ENCODE data around the gene PAGR1.
"Not testable (repeated sequence)": the region's sequence is repeated elsewhere in the genome, so short reads cannot be mapped to it uniquely, and the experiment has no call there.

Gene PAGR1

GRCh38 chr16:29790949-29791844 lies 24.8 kb upstream of the PAGR1 start:
- H3K4me2 ChIP-seq (ENCODE audit: low read length) = peak overlapping the region; percentile 75
- H3K4me1 ChIP-seq (ENCODE audit: control insufficient read depth in 1 of 2, insufficient read depth in 2 of 2, low read length in 2 of 2) = peaks cover 11 to 16% of the 10 kb centered on the region in 2 experiments
- no peaks in the 10 kb centered on the region for H3K27me3 ChIP-seq (ENCODE audit: insufficient read depth, low read length)
- H3K23ac ChIP-seq (ENCODE audit: low read length) = peak overlapping the region; percentile 10
- H3K79me1 ChIP-seq (ENCODE audit: low read length) = peaks cover 11% of the 10 kb centered on the region
- peaks cover 0 to 7% of the 10 kb centered on the region in 2 experiments for H3K36me3 ChIP-seq (ENCODE audit: control insufficient read depth in 1 of 2, insufficient read depth in 2 of 2, low read length in 2 of 2)
- H3K9ac ChIP-seq (ENCODE audit: low read length) = peak overlapping the region; percentile 92
- H3K14ac ChIP-seq (ENCODE audit: low read length) = peak overlapping the region; percentile 58
- H4K91ac ChIP-seq (ENCODE audit: low read depth, low read length) = peak overlapping the region; percentile 83
- H4K8ac ChIP-seq (ENCODE audit: low read depth, low read length) = peak overlapping the region; percentile 69
- H2AFZ ChIP-seq (ENCODE audit: insufficient read depth, low read length, poor library complexity) = peak overlapping the region; percentile 50
- peak in 1 of 2 donors; percentile 25 for DNase-seq
- peak overlapping the region; percentile 87 for H3K18ac ChIP-seq (ENCODE audit: low read length)
- H3K79me2 ChIP-seq (ENCODE audit: control insufficient read depth, insufficient read depth, low read length, poor library complexity) = peaks cover 26% of the 10 kb centered on the region
- peak overlapping the region; percentile 56 for H2BK5ac ChIP-seq (ENCODE audit: low read depth, low read length, poor library complexity)
- H4K12ac ChIP-seq (ENCODE audit: low read depth, low read length) = peak overlapping the region; percentile 71
- peak overlapping the region; percentile 54 for H2BK120ac ChIP-seq (ENCODE audit: insufficient read depth, low read length, poor library complexity)
- no peak overlapping the region for H2AK5ac ChIP-seq (ENCODE audit: low read length)
- H3K4ac ChIP-seq (ENCODE audit: low read depth, low read length) = peak overlapping the region; percentile 81
- no peak overlapping the region for H2BK12ac ChIP-seq (ENCODE audit: low read length)
- H3K27ac ChIP-seq (ENCODE audit: low read depth, low read length) = peak overlapping the region; percentile 53
- no peaks in the 10 kb centered on the region for H3K9me3 ChIP-seq (ENCODE audit: insufficient read depth, low read depth, low read length)
- no CpG with 5 or more reads among the region's 31 CpGs for WGBS (ENCODE audit: extremely low coverage, insufficient coverage, insufficient read length)
- H3K4me3 ChIP-seq (ENCODE audit: low read depth, low read length) = peak overlapping the region; percentile 99

GRCh38 chr16:29791845-29792807 lies 23.8 kb upstream of the PAGR1 start:
- Histone ChIP-seq H3K18ac (ENCODE audit: low read length) (no peak overlapping the region), H3K36me3 (ENCODE audit: control insufficient read depth in 1 of 2, insufficient read depth in 2 of 2, low read length in 2 of 2) (peaks cover 7 to 16% of the 10 kb centered on the region in 2 experiments), H3K27me3 (ENCODE audit: insufficient read depth, low read length) (no peaks in the 10 kb centered on the region), H3K23ac (ENCODE audit: low read length) (peak overlapping the region; percentile 10), H3K79me1 (ENCODE audit: low read length) (peaks cover 11% of the 10 kb centered on the region), H3K4ac (ENCODE audit: low read depth, low read length) (peak overlapping the region; percentile 81), H4K12ac (ENCODE audit: low read depth, low read length) (no peak overlapping the region), H2BK5ac (ENCODE audit: low read depth, low read length, poor library complexity) (no peak overlapping the region), H3K4me1 (ENCODE audit: control insufficient read depth in 1 of 2, insufficient read depth in 2 of 2, low read length in 2 of 2) (peaks cover 11 to 16% of the 10 kb centered on the region in 2 experiments), H2BK120ac (ENCODE audit: insufficient read depth, low read length, poor library complexity) (no peak overlapping the region), H3K14ac (ENCODE audit: low read length) (no peak overlapping the region), H3K4me2 (ENCODE audit: low read length) (peak overlapping the region; percentile 75), H4K91ac (ENCODE audit: low read depth, low read length) (no peak overlapping the region), H3K9me3 (ENCODE audit: insufficient read depth, low read depth, low read length) (no peaks in the 10 kb centered on the region), H3K9ac (ENCODE audit: low read length) (no peak overlapping the region), H2AFZ (ENCODE audit: insufficient read depth, low read length, poor library complexity) (no peak overlapping the region), H4K8ac (ENCODE audit: low read depth, low read length) (no peak overlapping the region), H3K4me3 (ENCODE audit: low read depth, low read length) (no peak overlapping the region), H2BK12ac (ENCODE audit: low read length) (no peak overlapping the region), H2AK5ac (ENCODE audit: low read length) (no peak overlapping the region), H3K79me2 (ENCODE audit: control insufficient read depth, insufficient read depth, low read length, poor library complexity) (peaks cover 26% of the 10 kb centered on the region), H3K27ac (ENCODE audit: low read depth, low read length) (no peak overlapping the region)
- DNase-seq = no peak
- no CpG with 5 or more reads among the region's 9 CpGs for WGBS (ENCODE audit: extremely low coverage, insufficient coverage, insufficient read length)

GRCh38 chr16:29793153-29793552 lies 22.8 kb upstream of the PAGR1 start:
- H4K8ac ChIP-seq (ENCODE audit: low read depth, low read length); H4K91ac ChIP-seq (ENCODE audit: low read depth, low read length); H2BK120ac ChIP-seq (ENCODE audit: insufficient read depth, low read length, poor library complexity); H3K23ac ChIP-seq (ENCODE audit: low read length); H3K4me2 ChIP-seq (ENCODE audit: low read length); H4K12ac ChIP-seq (ENCODE audit: low read depth, low read length); DNase-seq; H3K4me3 ChIP-seq (ENCODE audit: low read depth, low read length); H3K14ac ChIP-seq (ENCODE audit: low read length); H2BK12ac ChIP-seq (ENCODE audit: low read length); H3K9me3 ChIP-seq (ENCODE audit: insufficient read depth, low read depth, low read length); H3K9ac ChIP-seq (ENCODE audit: low read length); H3K27ac ChIP-seq (ENCODE audit: low read depth, low read length); H3K27me3 ChIP-seq (ENCODE audit: insufficient read depth, low read length); H2AK5ac ChIP-seq (ENCODE audit: low read length); H2BK5ac ChIP-seq (ENCODE audit: low read depth, low read length, poor library complexity); H2AFZ ChIP-seq (ENCODE audit: insufficient read depth, low read length, poor library complexity); H3K18ac ChIP-seq (ENCODE audit: low read length): not testable (repeated sequence)
- Histone ChIP-seq H3K79me2 (ENCODE audit: control insufficient read depth, insufficient read depth, low read length, poor library complexity) (peaks cover 26% of the 10 kb centered on the region), H3K4ac (ENCODE audit: low read depth, low read length) (peak overlapping the region; percentile 81), H3K79me1 (ENCODE audit: low read length) (peaks cover 11% of the 10 kb centered on the region), H3K4me1 (ENCODE audit: control insufficient read depth in 1 of 2, insufficient read depth in 2 of 2, low read length in 2 of 2) (peaks cover 11 to 16% of the 10 kb centered on the region in 2 experiments), H3K36me3 (ENCODE audit: control insufficient read depth in 1 of 2, insufficient read depth in 2 of 2, low read length in 2 of 2) (peaks cover 10 to 24% of the 10 kb centered on the region in 2 experiments)
- no CpG with 5 or more reads among the region's 18 CpGs for WGBS (ENCODE audit: extremely low coverage, insufficient coverage, insufficient read length)

DNA sequence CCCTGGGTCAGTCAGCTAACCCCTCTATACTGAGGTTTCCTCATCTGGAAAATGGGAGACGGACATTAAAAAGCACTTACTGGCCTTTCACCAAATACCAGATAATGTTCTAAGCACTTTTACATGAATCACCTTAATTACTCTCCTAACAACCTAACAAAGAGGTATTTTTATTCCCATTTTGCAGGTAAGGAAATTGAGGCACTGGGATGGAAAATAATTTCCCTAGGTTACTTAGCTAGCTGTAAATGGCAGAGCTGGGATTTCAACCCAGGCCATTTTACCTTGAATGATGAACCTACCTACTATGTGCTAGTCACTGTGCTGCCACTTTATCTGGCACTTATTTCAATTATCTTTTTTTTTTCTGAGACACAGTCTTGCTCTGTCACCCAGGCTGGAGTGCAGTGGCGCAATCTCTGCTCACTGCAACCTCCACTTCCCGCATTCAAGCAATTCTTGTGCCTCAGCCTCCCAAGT lies 21.7 kb upstream of the PAGR1 start:
- Histone ChIP-seq H3K36me3 (ENCODE audit: control insufficient read depth in 1 of 2, insufficient read depth in 2 of 2, low read length in 2 of 2) (peaks cover 20 to 35% of the 10 kb centered on the region in 2 experiments), H3K79me2 (ENCODE audit: control insufficient read depth, insufficient read depth, low read length, poor library complexity) (peaks cover 26% of the 10 kb centered on the region), H4K12ac (ENCODE audit: low read depth, low read length) (no peak overlapping the region), H3K18ac (ENCODE audit: low read length) (no peak overlapping the region), H3K23ac (ENCODE audit: low read length) (no peak overlapping the region), H4K91ac (ENCODE audit: low read depth, low read length) (no peak overlapping the region), H3K9me3 (ENCODE audit: insufficient read depth, low read depth, low read length) (no peaks in the 10 kb centered on the region), H3K14ac (ENCODE audit: low read length) (no peak overlapping the region), H2BK12ac (ENCODE audit: low read length) (no peak overlapping the region), H3K4me1 (ENCODE audit: control insufficient read depth in 1 of 2, insufficient read depth in 2 of 2, low read length in 2 of 2) (peaks cover 11 to 16% of the 10 kb centered on the region in 2 experiments), H2AK5ac (ENCODE audit: low read length) (no peak overlapping the region), H3K4me3 (ENCODE audit: low read depth, low read length) (no peak overlapping the region), H2BK120ac (ENCODE audit: insufficient read depth, low read length, poor library complexity) (no peak overlapping the region), H3K27me3 (ENCODE audit: insufficient read depth, low read length) (no peaks in the 10 kb centered on the region), H3K9ac (ENCODE audit: low read length) (no peak overlapping the region), H3K27ac (ENCODE audit: low read depth, low read length) (no peak overlapping the region), H2AFZ (ENCODE audit: insufficient read depth, low read length, poor library complexity) (no peak overlapping the region), H3K79me1 (ENCODE audit: low read length) (peaks cover 11% of the 10 kb centered on the region), H2BK5ac (ENCODE audit: low read depth, low read length, poor library complexity) (no peak overlapping the region), H3K4ac (ENCODE audit: low read depth, low read length) (peak overlapping the region; percentile 43), H4K8ac (ENCODE audit: low read depth, low read length) (no peak overlapping the region), H3K4me2 (ENCODE audit: low read length) (no peak overlapping the region)
- no CpG with 5 or more reads among the region's 3 CpGs for WGBS (ENCODE audit: extremely low coverage, insufficient coverage, insufficient read length)
- DNase-seq = no peak

All from trophoblast cell (in vitro differentiated cells and primary cell).